ENCODE results near the gene SF3B2. TPM values are rescaled to one million over a fixed set of nuclear protein-coding genes. Genes with fewer than 3 reads are reported as not detected.
"Not testable (repeated sequence)": the region's sequence is repeated elsewhere in the genome, so short reads cannot be mapped to it uniquely, and the experiment has no call there.

SF3B2 gene
- total RNA-seq, 2 donors from 2014 or later = 222 to 223 TPM

DNA sequence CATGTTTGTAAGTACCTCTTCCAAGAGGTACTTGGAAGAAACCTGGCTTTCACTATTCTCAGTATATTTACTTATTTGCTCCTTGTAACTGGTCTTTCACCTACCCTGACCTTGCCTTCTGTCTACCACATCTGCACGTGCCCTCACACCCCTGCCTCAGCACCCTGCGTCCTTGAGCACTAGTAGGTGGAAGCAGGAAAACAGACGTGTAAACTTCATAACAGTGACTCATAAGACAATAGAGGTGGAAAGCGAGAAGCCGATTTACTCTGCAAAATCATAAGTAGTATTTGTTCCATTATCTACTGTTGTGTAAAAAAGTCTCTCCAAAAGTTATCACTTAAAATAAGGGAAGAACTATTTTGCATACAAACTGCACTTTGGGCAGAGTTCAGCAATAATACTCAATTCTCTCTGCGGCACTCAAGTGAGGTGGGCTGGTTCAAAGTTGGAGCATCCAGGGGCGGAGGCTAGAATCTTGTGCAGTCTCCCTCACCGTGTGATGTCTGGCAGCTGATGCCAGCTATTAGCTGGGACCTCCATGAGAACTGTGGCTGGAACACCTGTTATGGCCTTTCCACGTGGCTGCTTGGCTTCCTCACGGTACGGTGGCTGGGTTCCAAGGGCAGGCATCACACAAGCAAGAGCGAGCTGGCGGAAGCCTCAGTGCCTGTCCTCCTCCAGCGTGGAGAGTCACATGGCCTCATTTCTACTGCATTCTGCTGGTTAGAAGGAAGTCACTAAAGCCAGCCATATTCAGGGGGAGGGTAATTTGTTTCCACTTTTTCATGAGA, 48.3 kb downstream of the SF3B2 start:
- H3K9me3 Mint-ChIP-seq = peaks cover 0 to 2% of the 10 kb centered on the region in 2 donors
- H3K27ac Mint-ChIP-seq = peak overlapping the region; percentile 93
- H3K36me3 Mint-ChIP-seq (ENCODE audit: insufficient read depth in 2 of 2) = peaks cover 4% of the 10 kb centered on the region in 2 donors
- ATAC-seq (replicated peaks in 1 of 2) (peak; percentile 93), DNase-seq (peak; percentile 61 to 65)
- H3K27me3 Mint-ChIP-seq (ENCODE audit: low read depth) = no peaks in the 10 kb centered on the region
- H3K4me1 Mint-ChIP-seq (ENCODE audit: low read depth) = peaks cover 58% of the 10 kb centered on the region
- peak overlapping the region; percentile 83 to 88 for H3K4me3 Mint-ChIP-seq

DNA sequence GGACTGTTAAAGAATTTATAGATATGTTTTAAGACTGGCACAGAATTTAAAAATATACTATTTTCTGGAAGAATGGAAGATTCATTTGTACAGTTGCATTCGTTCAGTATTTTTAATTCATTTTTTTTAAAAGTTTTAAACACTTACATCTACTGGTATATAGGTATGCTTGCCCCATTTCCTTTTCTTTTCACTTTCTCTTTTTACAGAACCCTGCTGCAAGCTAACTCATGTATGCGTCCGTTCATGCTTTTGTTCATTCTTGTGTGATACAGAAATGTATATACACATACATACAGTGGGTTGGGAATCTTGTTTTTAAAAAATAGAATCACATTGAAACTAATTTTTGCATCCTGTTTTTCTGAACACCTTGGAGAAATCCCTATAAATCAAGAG, 48.9 kb downstream of the SF3B2 start:
- Mint-ChIP-seq H3K27me3 (ENCODE audit: low read depth) (no peaks in the 10 kb centered on the region), H3K27ac (peak overlapping the region; percentile 93), H3K4me3 (peak overlapping the region; percentile 83 to 88), H3K4me1 (ENCODE audit: low read depth) (peaks cover 64% of the 10 kb centered on the region), H3K36me3 (ENCODE audit: insufficient read depth in 2 of 2) (peaks cover 4% of the 10 kb centered on the region in 2 donors), H3K9me3 (peaks cover 0 to 2% of the 10 kb centered on the region in 2 donors)
- ATAC-seq (replicated peaks in 1 of 2) (peak; percentile 42), DNase-seq (no peak)

DNA sequence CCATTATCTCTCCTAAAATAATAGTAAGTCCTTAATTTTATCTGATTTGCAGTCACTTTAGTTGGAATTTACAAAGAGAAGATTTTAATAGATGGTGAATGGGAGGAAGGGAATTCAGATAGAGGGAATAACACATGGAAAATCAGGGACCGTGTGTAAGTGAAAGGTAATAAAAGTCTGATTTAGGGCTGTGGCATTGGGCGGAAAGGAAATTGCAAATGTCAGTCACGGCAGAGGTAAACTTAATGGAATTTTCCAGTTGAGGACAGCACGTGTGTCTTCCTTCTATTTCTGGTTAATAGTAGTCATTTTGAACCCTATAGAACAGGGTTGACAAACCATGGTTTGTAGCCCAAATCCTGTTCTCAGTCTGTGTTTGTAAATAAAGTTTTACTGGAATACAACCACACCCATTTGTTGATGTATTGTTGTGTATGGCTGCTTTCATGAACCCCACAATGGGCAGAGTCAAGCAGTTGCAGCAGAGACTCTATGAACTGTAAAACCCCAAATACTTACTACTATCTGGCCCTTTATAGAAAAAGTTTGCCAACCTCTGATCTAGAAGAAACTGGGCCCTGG, 52.0 kb downstream of the SF3B2 start:
- H3K27ac Mint-ChIP-seq = peak overlapping the region; percentile 96
- H3K9me3 Mint-ChIP-seq = peaks cover 0 to 2% of the 10 kb centered on the region in 2 donors
- H3K36me3 Mint-ChIP-seq (ENCODE audit: insufficient read depth in 2 of 2) = peaks cover 4 to 13% of the 10 kb centered on the region in 2 donors
- DNase-seq (no peak), ATAC-seq (replicated peaks in 1 of 2) (no peak)
- no peaks in the 10 kb centered on the region for H3K27me3 Mint-ChIP-seq (ENCODE audit: low read depth)
- H3K4me3 Mint-ChIP-seq = peak overlapping the region; percentile 7 to 66
- peaks cover 88% of the 10 kb centered on the region for H3K4me1 Mint-ChIP-seq (ENCODE audit: low read depth)

DNA sequence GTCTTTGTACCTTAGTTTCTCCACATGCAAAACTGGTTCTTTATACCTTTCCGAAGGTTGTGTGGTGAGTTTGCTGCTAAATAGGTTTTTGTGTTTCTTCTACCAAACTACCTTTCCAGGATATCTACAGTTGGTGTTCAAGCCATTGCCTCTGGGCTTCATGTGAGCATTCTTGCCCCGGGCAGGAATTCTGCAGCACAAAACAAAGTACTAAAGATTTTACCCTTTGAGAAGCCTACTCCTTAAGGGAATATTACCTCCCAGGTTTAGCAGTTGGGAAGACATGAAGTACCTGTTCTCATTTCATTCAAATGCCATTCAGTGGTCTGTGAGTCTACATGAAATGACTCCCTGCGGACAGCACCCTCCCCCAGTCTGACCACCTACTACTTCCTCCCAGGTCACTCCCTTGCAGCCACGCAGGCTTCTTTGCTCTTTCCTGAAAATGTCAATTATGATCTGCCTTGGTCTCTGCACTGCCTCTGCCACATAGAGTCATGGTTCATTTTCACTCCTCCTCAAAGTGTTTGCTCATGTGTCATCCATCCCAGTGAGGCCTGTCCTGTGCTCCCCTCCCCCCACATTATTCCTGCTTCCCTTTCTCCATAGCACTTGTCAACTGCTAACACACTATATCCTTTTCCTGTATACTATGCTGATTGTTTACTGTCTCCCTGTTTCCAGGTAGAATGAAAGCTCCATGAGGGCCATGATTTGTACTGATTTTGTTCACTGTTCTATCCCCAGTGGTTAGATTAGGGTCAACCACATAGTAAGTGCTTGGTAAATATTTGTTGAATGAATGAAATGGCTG, 54.8 kb downstream of the SF3B2 start:
- ATAC-seq (replicated peaks in 1 of 2) (peak; percentile 62 to 69), DNase-seq (peak; percentile 59 to 63)
- H3K27ac Mint-ChIP-seq = peak overlapping the region; percentile 96
- peaks cover 0 to 2% of the 10 kb centered on the region in 2 donors for H3K9me3 Mint-ChIP-seq
- H3K27me3 Mint-ChIP-seq (ENCODE audit: low read depth) = no peaks in the 10 kb centered on the region
- peaks cover 2 to 13% of the 10 kb centered on the region in 2 donors for H3K36me3 Mint-ChIP-seq (ENCODE audit: insufficient read depth in 2 of 2)
- peak overlapping the region; percentile 69 to 80 for H3K4me3 Mint-ChIP-seq
- peaks cover 90% of the 10 kb centered on the region for H3K4me1 Mint-ChIP-seq (ENCODE audit: low read depth)

DNA sequence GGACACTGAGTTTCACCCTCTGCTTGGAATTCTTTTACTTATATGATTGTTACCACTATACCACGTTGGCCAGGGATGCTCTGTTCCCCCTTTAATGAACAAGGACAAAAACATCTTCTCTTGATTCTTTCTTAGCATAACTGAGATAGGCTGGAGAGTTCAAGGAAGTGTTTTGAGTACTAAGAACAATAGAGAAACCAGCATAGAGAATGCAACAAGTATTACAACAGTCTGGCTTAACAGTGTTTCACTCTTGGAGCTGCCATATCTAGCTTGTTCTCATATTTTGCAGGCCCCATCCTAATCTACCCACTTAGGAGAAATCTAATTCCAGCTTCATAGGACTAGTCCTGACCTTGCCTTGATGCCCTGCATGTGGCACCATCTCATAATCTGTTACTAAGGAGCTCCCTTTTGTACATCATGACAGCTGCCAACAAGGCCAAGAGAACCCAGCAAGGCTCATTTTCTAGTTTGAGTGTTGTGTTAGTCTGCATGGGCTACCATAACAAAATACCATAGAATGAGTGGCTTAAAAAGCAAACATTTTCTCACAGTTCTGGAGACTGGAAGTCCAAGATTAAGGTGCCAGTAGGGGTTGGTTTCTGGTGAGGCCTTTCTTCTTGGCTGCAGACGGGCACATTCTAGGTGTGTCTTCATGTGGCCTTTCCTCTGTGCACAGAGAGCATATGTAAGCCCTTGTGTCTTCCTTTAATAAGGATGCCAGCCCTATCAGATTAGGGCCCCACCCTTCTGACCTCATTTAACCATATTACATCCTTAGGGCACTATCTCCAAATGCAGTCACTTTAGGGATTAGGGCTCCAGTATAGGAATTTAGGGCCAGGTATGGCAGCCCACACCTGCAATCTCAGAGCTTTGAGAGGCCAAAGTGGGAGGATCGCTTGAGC, 55.7 kb downstream of the SF3B2 start:
- H3K4me3 Mint-ChIP-seq = peak overlapping the region; percentile 69 to 80
- H3K4me1 Mint-ChIP-seq (ENCODE audit: low read depth) = peaks cover 95% of the 10 kb centered on the region
- peak overlapping the region; percentile 96 for H3K27ac Mint-ChIP-seq
- H3K9me3 Mint-ChIP-seq = peaks cover 0 to 2% of the 10 kb centered on the region in 2 donors
- H3K36me3 Mint-ChIP-seq (ENCODE audit: insufficient read depth in 2 of 2) = peaks cover 2 to 13% of the 10 kb centered on the region in 2 donors
- H3K27me3 Mint-ChIP-seq (ENCODE audit: low read depth) = no peaks in the 10 kb centered on the region
- ATAC-seq (replicated peaks in 1 of 2) (peak; percentile 43 to 46), DNase-seq (no peak)

DNA sequence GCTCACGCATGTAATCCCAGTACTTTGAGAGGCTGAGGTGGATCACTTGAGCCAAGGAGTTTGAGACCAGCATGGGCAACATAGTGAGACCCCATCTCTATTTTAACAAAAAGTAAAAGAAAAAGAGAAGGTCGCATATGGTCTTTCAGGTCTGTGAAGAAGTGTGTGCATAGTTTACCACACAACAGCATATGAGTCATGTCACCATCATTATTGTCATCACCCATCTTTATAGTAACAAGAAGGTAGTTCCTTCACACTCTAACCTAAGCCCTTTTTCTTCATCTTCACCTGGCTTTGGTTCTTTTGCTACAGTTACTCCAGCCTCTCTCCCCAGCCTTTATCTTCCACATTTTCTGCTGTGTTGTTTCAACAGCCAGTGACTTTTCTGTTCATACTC, 57.1 kb downstream of the SF3B2 start:
- no peaks in the 10 kb centered on the region for H3K27me3 Mint-ChIP-seq (ENCODE audit: low read depth)
- ATAC-seq (replicated peaks in 1 of 2) (peak; percentile 73 to 83), DNase-seq (no peak)
- H3K9me3 Mint-ChIP-seq = no peaks in the 10 kb centered on the region
- peaks cover 0 to 9% of the 10 kb centered on the region in 2 donors for H3K36me3 Mint-ChIP-seq (ENCODE audit: insufficient read depth in 2 of 2)
- peak overlapping the region; percentile 96 for H3K27ac Mint-ChIP-seq
- peaks cover 96% of the 10 kb centered on the region for H3K4me1 Mint-ChIP-seq (ENCODE audit: low read depth)
- H3K4me3 Mint-ChIP-seq = peak overlapping the region; percentile 41 to 80

DNA sequence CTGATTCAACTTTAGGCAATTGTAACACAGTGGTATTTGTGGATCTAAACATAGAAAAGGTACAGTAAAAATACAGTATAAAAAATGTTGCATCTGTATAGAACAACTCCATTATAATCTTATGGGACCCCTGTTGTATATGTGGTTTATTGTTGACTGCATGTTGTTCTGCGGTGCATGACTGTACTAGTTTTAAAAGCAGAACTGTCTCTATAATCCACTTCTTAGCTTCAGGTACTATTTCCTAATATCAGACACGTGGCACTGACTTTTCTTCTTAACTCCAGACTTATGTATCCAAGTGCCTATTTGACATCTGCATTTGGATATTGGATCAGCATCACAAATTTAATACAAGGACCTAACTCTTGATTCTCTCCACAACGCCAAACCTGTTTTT, 59.0 kb downstream of the SF3B2 start:
- no peak overlapping the region for H3K27ac Mint-ChIP-seq
- peaks cover 0 to 9% of the 10 kb centered on the region in 2 donors for H3K36me3 Mint-ChIP-seq (ENCODE audit: insufficient read depth in 2 of 2)
- DNase-seq (no peak), ATAC-seq (replicated peaks in 1 of 2) (no peak)
- no peaks in the 10 kb centered on the region for H3K9me3 Mint-ChIP-seq
- H3K27me3 Mint-ChIP-seq (ENCODE audit: low read depth) = no peaks in the 10 kb centered on the region
- no peak overlapping the region for H3K4me3 Mint-ChIP-seq
- H3K4me1 Mint-ChIP-seq (ENCODE audit: low read depth) = peaks cover 95% of the 10 kb centered on the region

DNA sequence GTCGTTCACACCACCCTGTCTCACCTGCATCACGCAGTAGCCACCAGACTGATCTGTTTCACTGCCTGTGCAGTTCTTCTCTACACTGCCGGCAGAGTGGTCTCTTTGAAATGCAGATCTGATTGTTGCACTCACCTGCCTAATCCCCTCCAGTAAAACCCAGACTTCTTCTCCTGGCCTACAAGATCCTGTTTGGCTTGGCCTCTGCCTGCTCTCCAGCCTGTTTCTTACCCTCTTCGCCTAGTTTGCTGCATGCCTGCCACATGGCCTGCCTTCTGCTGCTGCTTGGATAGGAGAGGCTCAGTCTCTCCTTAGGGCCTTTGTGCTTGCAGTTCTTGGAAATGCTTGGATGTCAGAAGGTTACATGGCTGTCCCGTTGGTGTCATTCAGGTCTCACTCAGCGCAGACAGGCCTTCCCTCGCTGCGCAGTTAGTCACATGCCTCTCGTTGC, 59.9 kb downstream of the SF3B2 start:
- no peak for ATAC-seq (replicated peaks in 1 of 2)
- peak overlapping the region; percentile 98 for H3K27ac Mint-ChIP-seq

DNA sequence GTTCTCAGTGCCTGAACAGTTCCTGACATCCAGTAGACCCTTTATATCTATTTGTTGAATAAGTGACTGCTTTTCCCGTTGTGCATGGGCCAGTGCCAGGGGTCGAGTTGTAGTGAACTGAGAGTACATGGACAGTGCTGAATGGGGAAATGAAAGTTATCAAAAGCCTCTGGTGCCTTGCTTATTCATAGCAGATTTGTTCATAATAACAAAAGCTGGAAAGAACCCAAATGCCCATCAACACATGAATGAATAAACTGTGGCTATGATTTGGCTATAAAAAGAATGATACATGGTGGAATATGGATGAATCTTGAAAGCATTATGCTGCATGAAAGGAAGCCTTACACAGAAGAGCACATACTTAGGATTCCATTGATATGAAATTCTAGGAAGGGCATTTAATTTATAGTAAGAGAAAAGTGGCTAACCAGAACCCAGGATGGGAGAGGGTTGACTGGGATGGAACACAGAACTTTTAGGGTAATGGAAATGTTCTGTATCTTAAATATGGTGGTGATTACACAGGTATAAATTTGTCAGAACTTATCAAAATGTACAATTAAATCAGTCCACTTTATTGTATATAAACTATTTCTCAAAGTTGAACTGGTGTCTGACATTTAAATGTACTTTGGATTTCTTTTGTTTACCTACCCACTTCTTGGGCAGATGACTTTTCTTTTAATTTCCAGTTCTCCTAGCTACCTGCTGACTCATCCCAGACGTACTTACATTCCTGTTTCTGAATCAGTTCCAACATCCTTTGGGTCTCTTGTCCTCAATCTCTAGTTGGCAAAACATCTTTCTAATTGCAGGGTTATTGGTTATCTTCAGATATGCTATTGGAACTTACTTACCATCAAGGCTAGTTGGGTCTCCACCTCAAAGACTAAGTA, 60.7 kb downstream of the SF3B2 start:
- peak overlapping the region; percentile 57 to 86 for H3K4me3 Mint-ChIP-seq
- peaks cover 95% of the 10 kb centered on the region for H3K4me1 Mint-ChIP-seq (ENCODE audit: low read depth)
- H3K36me3 Mint-ChIP-seq (ENCODE audit: insufficient read depth in 2 of 2) = no peaks in the 10 kb centered on the region
- no peaks in the 10 kb centered on the region for H3K9me3 Mint-ChIP-seq
- DNase-seq = no peak
- no peaks in the 10 kb centered on the region for H3K27me3 Mint-ChIP-seq (ENCODE audit: low read depth)
- H3K27ac Mint-ChIP-seq = peak overlapping the region; percentile 98
- ATAC-seq (replicated peaks in 1 of 2) = peak; percentile 29 to 41

More for the DNA sequence above, 59.9 kb downstream of the SF3B2 start:
- no peaks in the 10 kb centered on the region for H3K27me3 Mint-ChIP-seq (ENCODE audit: low read depth)
- H3K36me3 Mint-ChIP-seq (ENCODE audit: insufficient read depth in 2 of 2) = peaks cover 0 to 7% of the 10 kb centered on the region in 2 donors
- H3K4me3 Mint-ChIP-seq = peak overlapping the region in 1 of 2 donors; percentile 57
- H3K9me3 Mint-ChIP-seq = no peaks in the 10 kb centered on the region
- H3K4me1 Mint-ChIP-seq (ENCODE audit: low read depth) = peaks cover 95% of the 10 kb centered on the region
- DNase-seq = no peak

DNA sequence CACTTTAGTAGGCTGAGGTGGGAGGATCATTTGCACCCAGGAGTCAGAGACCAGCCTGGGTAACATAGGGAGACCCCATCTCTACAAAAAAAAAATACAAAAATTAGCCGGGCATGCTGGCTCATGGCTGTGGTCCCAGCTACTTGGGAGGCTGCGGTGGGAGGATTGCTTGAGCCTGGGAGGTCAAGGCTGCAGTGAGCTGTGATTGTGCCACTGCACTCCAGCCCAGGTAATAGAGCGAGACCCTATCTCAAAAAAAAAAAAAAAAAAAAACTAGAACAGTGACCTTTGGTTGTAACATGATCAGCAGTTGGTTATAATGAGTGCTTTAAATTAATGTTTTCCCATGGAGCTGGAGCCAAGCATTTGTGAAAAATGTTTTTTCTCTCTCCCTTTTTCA, 62.8 kb downstream of the SF3B2 start:
- ATAC-seq (replicated peaks in 1 of 2); H3K9me3 Mint-ChIP-seq; DNase-seq; H3K27me3 Mint-ChIP-seq (ENCODE audit: low read depth); H3K36me3 Mint-ChIP-seq (ENCODE audit: insufficient read depth in 2 of 2): not testable (repeated sequence)
- peak overlapping the region; percentile 98 for H3K27ac Mint-ChIP-seq
- peak overlapping the region; percentile 76 to 92 for H3K4me3 Mint-ChIP-seq
- peaks cover 95% of the 10 kb centered on the region for H3K4me1 Mint-ChIP-seq (ENCODE audit: low read depth)

DNA sequence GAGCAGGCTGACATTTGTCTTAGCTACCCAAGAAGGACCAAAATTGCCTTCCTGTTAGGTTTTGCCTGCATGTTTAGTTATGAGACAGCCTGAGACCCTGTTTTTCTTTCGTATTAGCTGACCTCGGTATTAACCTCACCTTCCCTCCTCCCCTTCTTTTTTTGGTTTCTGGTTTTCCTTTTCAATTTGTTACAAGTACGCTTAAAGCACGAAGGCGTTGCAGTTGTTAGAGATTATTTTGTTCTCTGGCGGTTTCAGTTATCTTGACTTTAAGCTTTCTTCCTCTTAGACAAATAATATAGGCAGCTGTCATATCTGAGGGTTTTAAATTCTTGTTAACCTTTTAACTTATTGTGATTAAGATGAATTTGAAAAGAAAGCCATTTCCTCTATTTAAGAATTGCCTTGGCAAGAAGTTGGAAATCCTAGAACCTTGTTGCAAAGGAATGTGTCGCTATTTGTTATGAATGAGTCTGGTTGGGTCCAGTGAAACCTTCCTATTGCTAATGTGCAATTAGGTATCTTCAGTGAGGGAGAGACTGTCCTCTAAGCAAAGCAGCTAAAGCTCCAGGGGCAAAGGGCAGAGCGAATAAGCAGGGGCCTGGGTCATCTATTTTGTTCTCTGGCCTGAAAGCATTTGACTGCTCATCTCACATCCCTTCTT, 63.6 kb downstream of the SF3B2 start:
- Mint-ChIP-seq H3K27ac (peak overlapping the region; percentile 98), H3K9me3 (no peaks in the 10 kb centered on the region), H3K4me1 (ENCODE audit: low read depth) (peaks cover 99% of the 10 kb centered on the region), H3K36me3 (ENCODE audit: insufficient read depth in 2 of 2) (no peaks in the 10 kb centered on the region), H3K4me3 (peak overlapping the region; percentile 76 to 92), H3K27me3 (ENCODE audit: low read depth) (no peaks in the 10 kb centered on the region)
- ATAC-seq (replicated peaks in 1 of 2) (peak; percentile 33 to 49), DNase-seq (no peak)

Measured in activated T-cell treated with anti-CD3 and anti-CD28 coated beads, Interleukin-2, amount 50 U/mL, for 72 hours (primary cell).